ENCODE data around the gene FSCN2.

FSCN2 gene

GRCh38 chr17:81510785-81511553, 17.2 kb upstream of the FSCN2 start:
- no peak for TF ChIP-seq CTCF (IDR thresholded peaks at IDR 0.05)
- DNase-seq = peak in 1 of 2 donors; percentile 70
- intact Hi-C loops (cut with DNase I; ENCODE audit: low total_unique reads) = loop anchor here (2.0 kb wide), 1 partner anchor 110 kb away; no protein-coding TSS in a partner anchor
- Histone ChIP-seq H3K4me3 (peak overlapping the region; percentile 92 to 99), H3K4me1 (peaks cover 0 to 27% (median 10%) of the 10 kb centered on the region in 4 donors), H3K36me3 (peaks cover 43 to 48% (median 46%) of the 10 kb centered on the region in 3 donors), H3K27ac (peak overlapping the region; percentile 95 to 100), H3K9me3 (no peaks in the 10 kb centered on the region), H3K27me3 (no peaks in the 10 kb centered on the region)

GRCh38 chr17:81511554-81511803, 16.7 kb upstream of the FSCN2 start:
- no peak for TF ChIP-seq CTCF (IDR thresholded peaks at IDR 0.05)
- H3K4me1 ChIP-seq = peaks cover 0 to 32% (median 13%) of the 10 kb centered on the region in 4 donors
- no peaks in the 10 kb centered on the region for H3K27me3 ChIP-seq

GRCh38 chr17:81511804-81512561, 16.2 kb upstream of the FSCN2 start:
- intact Hi-C loops (cut with DNase I; ENCODE audit: low total_unique reads) = loop anchor here (2.0 kb wide), 1 partner anchor 111 kb away; no protein-coding TSS in a partner anchor
- no peak for TF ChIP-seq CTCF (IDR thresholded peaks at IDR 0.05)
- Histone ChIP-seq H3K27me3 (no peaks in the 10 kb centered on the region), H3K27ac (peak overlapping the region; percentile 95 to 100), H3K4me1 (peaks cover 0 to 37% (median 18%) of the 10 kb centered on the region in 4 donors), H3K36me3 (peaks cover 43 to 48% (median 46%) of the 10 kb centered on the region in 3 donors), H3K9me3 (no peaks in the 10 kb centered on the region), H3K4me3 (peak overlapping the region; percentile 92 to 99)
- peak; percentile 44 to 75 for DNase-seq

More at GRCh38 chr17:81511554-81511803, 16.7 kb upstream of the FSCN2 start:
- no peaks in the 10 kb centered on the region for H3K9me3 ChIP-seq
- peak overlapping the region; percentile 95 to 100 for H3K27ac ChIP-seq
- peaks cover 43 to 48% (median 46%) of the 10 kb centered on the region in 3 donors for H3K36me3 ChIP-seq
- H3K4me3 ChIP-seq = peak overlapping the region; percentile 92 to 99
- DNase-seq = no peak
- intact Hi-C loops (cut with DNase I; ENCODE audit: low total_unique reads) = loop anchor here (2.0 kb wide), 1 partner anchor 111 kb away; no protein-coding TSS in a partner anchor

- Histone ChIP-seq H3K27ac (peak within 1 kb of the TSS; percentile 97 to 100), H3K9me3 (no peaks in the 10 kb centered on the region), H3K27me3 (no peaks in the 10 kb centered on the region), H3K36me3 (peaks cover 43 to 47% (median 46%) of the 10 kb centered on the region in 3 donors), H3K4me3 (peak within 1 kb of the TSS; percentile 92 to 99), H3K4me1 (peaks cover 0 to 45% (median 25%) of the 10 kb centered on the region in 4 donors)
- intact Hi-C loops (cut with DNase I; ENCODE audit: low total_unique reads) = no loop called here
- no peak for TF ChIP-seq CTCF (IDR thresholded peaks at IDR 0.05)
- DNase-seq = peak; percentile 90 to 96
Observed at GRCh38 chr17:81512562-81513371, 15.4 kb upstream of the FSCN2 start, which contains the start of gene ACTG1. Gene ACTG1 (minus strand): TSS chr17:81512799. CDS start chr17:81512354, 445 bp downstream.

GRCh38 chr17:81513372-81513752, 14.8 kb upstream of the FSCN2 start:
- DNase-seq = peak; percentile 79 to 88
- Histone ChIP-seq H3K27ac (peak overlapping the region; percentile 97 to 100), H3K4me1 (peaks cover 0 to 49% (median 27%) of the 10 kb centered on the region in 4 donors), H3K36me3 (peaks cover 38 to 41% (median 41%) of the 10 kb centered on the region in 3 donors), H3K27me3 (no peaks in the 10 kb centered on the region), H3K9me3 (no peaks in the 10 kb centered on the region), H3K4me3 (peak overlapping the region; percentile 92 to 99)
- intact Hi-C loops (cut with DNase I; ENCODE audit: low total_unique reads) = no loop called here
- TF ChIP-seq CTCF (IDR thresholded peaks at IDR 0.05) = no peak
